Measurements from ENCODE around the gene FOXD2.

Gene FOXD2

GRCh38 chr1:47424336-47424982 lies 13.4 kb upstream of the FOXD2 start:
- H3K4me3 ChIP-seq (ENCODE audit: low read depth, low read length), result no peak overlapping the region
- peak; percentile 85 for TF ChIP-seq CTCF (IDR thresholded peaks at IDR 0.05; ENCODE audit: low read depth, low read length)

- TF ChIP-seq CTCF (IDR thresholded peaks at IDR 0.05; ENCODE audit: low read depth, low read length), result no peak
- no peak overlapping the region for H3K4me3 ChIP-seq (ENCODE audit: low read depth, low read length)
Measured at GRCh38 chr1:47431534-47431933, 6.3 kb upstream of the FOXD2 start.

- peak; percentile 81 for TF ChIP-seq CTCF (IDR thresholded peaks at IDR 0.05; ENCODE audit: low read depth, low read length)
- no peak overlapping the region for H3K4me3 ChIP-seq (ENCODE audit: low read depth, low read length)
Measured at GRCh38 chr1:47432071-47433036, 5.5 kb upstream of the FOXD2 start.

GRCh38 chr1:47433037-47433421 lies 4.8 kb upstream of the FOXD2 start:
- TF ChIP-seq CTCF (IDR thresholded peaks at IDR 0.05; ENCODE audit: low read depth, low read length), result no peak
- H3K4me3 ChIP-seq (ENCODE audit: low read depth, low read length), result no peak overlapping the region

- no peak for TF ChIP-seq CTCF (IDR thresholded peaks at IDR 0.05; ENCODE audit: low read depth, low read length)
- no peak overlapping the region for H3K4me3 ChIP-seq (ENCODE audit: low read depth, low read length)
Measured at GRCh38 chr1:47433477-47434050, 4.3 kb upstream of the FOXD2 start.

- TF ChIP-seq CTCF (IDR thresholded peaks at IDR 0.05; ENCODE audit: low read depth, low read length), result no peak
- H3K4me3 ChIP-seq (ENCODE audit: low read depth, low read length), result no peak overlapping the region
Measured at GRCh38 chr1:47434051-47434842, 3.6 kb upstream of the FOXD2 start.

Measured in WI38 (cell line).